K562 (cell line): ENCODE measurements around the gene ZNF331. TPM values are rescaled to one million over a fixed set of nuclear protein-coding genes. Genes with fewer than 3 reads are reported as not detected.

ENCODE experiments used
- ATAC-seq: fragments of 200-7000 bp; cut with Tn5 transposase; 3 replicates; pipeline ENCODE4 v1.9.1; 2020; ENCODE audit warnings: moderate library complexity
- BruUV-seq: library from RNA; stranded (reverse); fragments of 400-500 nt; replicated peaks from 2 replicates; lab custom pipeline; 2021; lab: Mats Ljungman, UMichigan
- CTCF ChIA-PET: fragments of 300-600 bp; formaldehyde crosslinking; extraction: SDS; loops from one replicate; lab custom pipeline; 2021; ENCODE audit warnings: low intra/inter-chr PET ratio; lab: Yijun Ruan, JAX
- POLR2A ChIA-PET: fragments of 300-600, 350-650 bp; sonication (Branson Sonifier 250); formaldehyde crosslinking; extraction: SDS; loops from one replicate; lab custom pipeline; 2021; ENCODE audit warnings: antibody characterized with exemption, inconsistent platforms; lab: Yijun Ruan, JAX
- DNase-seq, 4 experiments: peaks; one replicate each; pipeline versions ENCODE4 v3.0.0 to v3.0.0-alpha.2; 2011 to 2018; ENCODE audit warnings: low spot score in 3 of 4, mixed read lengths in 3 of 4; ENCODE audit errors: extremely low read depth in 1 of 4
- FAIRE-seq: peaks from 2 replicates; lab custom pipeline; 2011; peaks lifted over from hg19 to GRCh38; lab: Jason Lieb, UNC
- H2AFZ ChIP-seq: 2 replicates; pipeline ENCODE4 v1.6.0; 2011; ENCODE audit warnings: low read depth, low read length, control low read depth, inconsistent platforms
- H3K27ac ChIP-seq: fragments of 200-600 bp; 3 replicates; pipeline ENCODE4 v1.8.0; 2011; ENCODE audit warnings: low read depth, mild to moderate bottlenecking, control low read depth, inconsistent platforms, low read length, moderate library complexity, mixed read lengths; ENCODE audit errors: extremely low read depth
- H3K27me3 ChIP-seq, 2 experiments: fragments of 300-600 bp in 1 of 2; 2 replicates in 1 of 2; 3 replicates in 1 of 2; pipeline versions ENCODE4 v1.6.0 to v1.8.0; 2011; ENCODE audit warnings: inconsistent platforms in 2 of 2, low read length in 2 of 2, mild to moderate bottlenecking in 1 of 2, mixed read lengths in 1 of 2, moderate library complexity in 1 of 2; ENCODE audit not compliant: control insufficient read depth in 2 of 2, insufficient read depth in 2 of 2
- H3K36me3 ChIP-seq: fragments of 300-600 bp; 3 replicates; pipeline ENCODE4 v1.8.0; 2011; ENCODE audit warnings: mild to moderate bottlenecking, low read length, inconsistent platforms; ENCODE audit not compliant: control insufficient read depth, insufficient read depth
- H3K4me1 ChIP-seq, 2 experiments: fragments of 200-600 bp in 1 of 2; replicated peaks in 1 of 2; 2 replicates in 1 of 2; 3 replicates in 1 of 2; pipeline versions ENCODE4 v1.5.1 to v1.8.0; 2011; ENCODE audit warnings: inconsistent platforms in 2 of 2, low read length in 2 of 2, mild to moderate bottlenecking in 1 of 2, mixed read lengths in 1 of 2, moderate library complexity in 1 of 2; ENCODE audit not compliant: control insufficient read depth in 2 of 2, insufficient read depth in 2 of 2
- H3K4me2 ChIP-seq: 2 replicates; pipeline ENCODE4 v1.6.1; 2011; ENCODE audit warnings: low read length, control low read depth, inconsistent platforms, mixed read lengths; ENCODE audit not compliant: insufficient read depth
- H3K4me3 ChIP-seq: fragments of 200-600 bp; sonication (generic), shearing (Covaris generic); 2 replicates; pipeline ENCODE4 v1.5.1; 2016; ENCODE audit warnings: control low read depth, inconsistent platforms
- H3K79me2 ChIP-seq: fragments of 200-600 bp; 3 replicates; pipeline ENCODE4 v1.8.0; 2011; ENCODE audit warnings: low read length, inconsistent platforms; ENCODE audit not compliant: control insufficient read depth, insufficient read depth
- H3K9ac ChIP-seq, 2 experiments: 2 replicates each; pipeline versions ENCODE4 v1.6.0 to v1.6.1; 2011; ENCODE audit warnings: low read depth in 2 of 2, low read length in 2 of 2, control low read depth in 1 of 2, inconsistent platforms in 1 of 2, mild to moderate bottlenecking in 1 of 2, mixed read lengths in 1 of 2; ENCODE audit not compliant: insufficient read depth in 1 of 2
- H3K9me1 ChIP-seq: one replicate; pipeline ENCODE4 v1.6.0; 2011; ENCODE audit warnings: inconsistent platforms, mild to moderate bottlenecking, low read length, moderate library complexity; ENCODE audit not compliant: control insufficient read depth, insufficient read depth
- H3K9me3 ChIP-seq: replicated peaks from 2 replicates; pipeline ENCODE4 v1.5.1; 2011; ENCODE audit warnings: low read depth, low read length, inconsistent platforms; ENCODE audit not compliant: control insufficient read depth, insufficient read depth
- H4K20me1 ChIP-seq: replicated peaks from 2 replicates; pipeline ENCODE4 v1.6.1; 2011; ENCODE audit warnings: low read length, inconsistent platforms, mixed read lengths; ENCODE audit not compliant: control insufficient read depth, insufficient read depth
- NR2C2 ChIP-seq, 2 experiments: fragments of 200-800 bp in 1 of 2; sonication (Bioruptor generic) in 1 of 2; sonication (generic) in 1 of 2; formaldehyde crosslinking in 1 of 2; IDR thresholded peaks; 2 replicates each; pipeline versions ENCODE4 v1.6.1 to v1.8.0; 2016 to 2022; ENCODE audit warnings: mild to moderate bottlenecking in 1 of 2, missing compliant biosample characterization in 1 of 2, missing genetic modification characterization in 1 of 2, missing genetic modification reagents in 1 of 2
- WGBS: fragments of 100-300 bp; shearing (Covaris generic); methylation state at CpG from one replicate; pipeline ENCODE4 v1.1.6; 2016; ENCODE audit warnings: low coverage, mixed read lengths; ENCODE audit not compliant: insufficient coverage; ENCODE audit errors: missing lambda C conversion rate; 5-methylcytosine and 5-hydroxymethylcytosine counted together
- in situ Hi-C: fragments of 300-500 bp; cut with MboI; formaldehyde crosslinking; loops from 4 replicates; pipeline ENCODE4 v1.15.0; 2018; ENCODE audit warnings: inconsistent platforms, mixed read lengths
- intact Hi-C: fragments of 100-400 bp; cut with micrococcal nuclease; formaldehyde crosslinking; loops from 2 replicates; pipeline ENCODE4 v1.14.2; 2022
- polyA plus RNA-seq, 8 experiments: library from polyadenylated mRNA; depleted of rRNA in 4 of 8; stranded (reverse) in 5 of 8; unstranded in 3 of 8; fragments of >200 nt; fragmentation: Nextera tagmentation in 2 of 8; fragmentation: Illumina TruSeq in 1 of 8; extraction: Ambion mirVana in 2 of 8; extraction: Trizol in 1 of 8; gene quantifications; 2 replicates each; pipeline versions ENCODE4 v1.2.1 to v1.2.3, GENCODE V29; 2011 to 2014; ENCODE audit warnings: inconsistent platforms in 1 of 8, missing spikeins in 1 of 8
- total RNA-seq, 7 experiments: library from RNA; depleted of rRNA in 6 of 7; stranded (reverse); fragments of >200 nt in 6 of 7; fragmentation: Illumina TruSeq in 2 of 7; extraction: Trizol in 2 of 7; gene quantifications; 2 replicates each; pipeline versions ENCODE4 v1.2.1 to v1.2.3, GENCODE V29; 2011 to 2021; ENCODE audit warnings: low replicate concordance in 1 of 7
- TF ChIP-seq, protein P1 (sequence below), 3 experiments: fragments of 200-800 bp in 1 of 3; sonication (Bioruptor generic) in 1 of 3; sonication (generic) in 1 of 3; formaldehyde crosslinking in 1 of 3; IDR thresholded peaks; 2 replicates each; pipeline versions ENCODE4 v1.6.1 to v1.8.0; 2016 to 2022; ENCODE audit warnings: mild to moderate bottlenecking in 2 of 3, missing compliant biosample characterization in 2 of 3, missing genetic modification characterization in 2 of 3, missing genetic modification reagents in 1 of 3

Gene ZNF331
- total and polyA plus RNA-seq, 9 of the 15 experiments (the other 6 are each of a cell fraction or from before 2014, with no cell fraction given): 0.23 to 2.7 (median 0.76) TPM

DNA sequence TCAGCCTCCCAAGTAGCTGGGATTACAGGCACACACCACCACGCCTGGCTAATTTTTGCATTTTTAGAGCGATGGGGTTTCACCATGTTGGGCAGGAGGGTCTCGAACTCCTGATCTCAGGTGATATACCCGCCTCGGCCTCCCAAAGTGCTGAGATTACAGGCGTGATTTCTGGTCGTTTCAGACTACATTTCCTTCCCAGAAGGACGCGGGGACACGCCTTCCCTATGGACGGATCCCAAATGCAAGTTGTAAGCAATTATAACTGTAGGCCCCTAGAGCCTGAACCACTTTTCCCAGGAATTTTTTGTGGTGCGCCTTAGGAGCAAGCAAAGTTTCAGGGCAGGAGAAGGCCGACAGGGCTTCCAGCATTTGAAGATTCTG is 17.8 kb upstream of the ZNF331 start:
- Histone ChIP-seq H3K27me3 (peaks cover 0 to 5% of the 10 kb centered on the region in 2 experiments; a peak in 1 of 5 replicates), H3K36me3 (no peaks in the 10 kb centered on the region), H3K9me1 (no peaks in the 10 kb centered on the region), H3K4me2 (peak overlapping the region; percentile 74), H3K9ac (0 out of 4 replicates have a peak overlapping the region, but pooled peaks of 1 of the 2 experiments have one; percentile 6), H3K4me1 (peaks cover 6 to 9% of the 10 kb centered on the region in 2 experiments; a peak in 2 of 5 replicates), H2AFZ (peak overlapping the region; percentile 95), H3K27ac (peak overlapping the region; percentile 50; the same call in 2 of the 3 replicates), H3K4me3 (peak overlapping the region; percentile 35), H3K79me2 (no peaks in the 10 kb centered on the region), H3K9me3 (peaks cover 12% of the 10 kb centered on the region), H4K20me1 (no peaks in the 10 kb centered on the region)
- TF ChIP-seq NR2C2 (CRISPR knock-in tag; IDR thresholded peaks at IDR 0.05): no peak
- TF ChIP-seq NR2C2 (tag; IDR thresholded peaks at IDR 0.05): no peak
- TF ChIP-seq, protein P1, sequence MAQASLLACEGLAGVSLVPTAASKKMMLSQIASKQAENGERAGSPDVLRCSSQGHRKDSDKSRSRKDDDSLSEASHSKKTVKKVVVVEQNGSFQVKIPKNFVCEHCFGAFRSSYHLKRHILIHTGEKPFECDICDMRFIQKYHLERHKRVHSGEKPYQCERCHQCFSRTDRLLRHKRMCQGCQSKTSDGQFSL (CRISPR knock-in tag; IDR thresholded peaks at IDR 0.05): no peak
- TF ChIP-seq, protein P1 (tag; IDR thresholded peaks at IDR 0.05): peak in 1 of 2 experiments; percentile 42; a peak in 1 of 4 replicates
- BruUV-seq: no TSS peak
- WGBS: 45% methylated on average over 12 of the region's 13 CpGs
- CTCF ChIA-PET: no interaction called here
- in situ Hi-C loops: no loop called here
- ATAC-seq (no peak), FAIRE-seq (no peak), DNase-seq (no peak)
- POLR2A ChIA-PET: interaction anchor here (0.8 kb wide), 1 partner anchor 13 kb away, joined by 5 read pairs; no protein-coding TSS in a partner anchor
- intact Hi-C loops: no loop called here
